Neural progenitor cell (in vitro differentiated cells): Measurements from ENCODE around the gene FBP1. TPM values are rescaled to one million over a fixed set of nuclear protein-coding genes. Genes with fewer than 3 reads are reported as not detected.

Experiments
- DNase-seq: peaks from one replicate; pipeline ENCODE4 v3.0.0-alpha.2; 2016; ENCODE audit warnings: low spot score
- H2AFZ ChIP-seq: fragments of 200-600 bp; sonication (generic); replicated peaks from 2 replicates; pipeline ENCODE4 v1.6.1; 2016; ENCODE audit warnings: antibody characterized with exemption
- H3F3A ChIP-seq: fragments of 200-600 bp; sonication (generic); 2 replicates; pipeline ENCODE4 v1.6.1; 2016; ENCODE audit warnings: antibody characterized with exemption, low read depth
- H3K27ac ChIP-seq: fragments of 200-600 bp; sonication (generic); 2 replicates; pipeline ENCODE4 v1.5.1; 2016; ENCODE audit warnings: mild to moderate bottlenecking
- H3K27me3 ChIP-seq: fragments of 200-600 bp; sonication (generic); 2 replicates; pipeline ENCODE4 v1.6.1; 2016; ENCODE audit warnings: mild to moderate bottlenecking, moderate library complexity
- H3K36me3 ChIP-seq: fragments of 200-600 bp; sonication (generic); 2 replicates; pipeline ENCODE4 v1.5.1; 2016
- H3K4me1 ChIP-seq: fragments of 200-600 bp; sonication (generic); 2 replicates; pipeline ENCODE4 v1.6.1; 2016; ENCODE audit warnings: mixed run types
- H3K4me2 ChIP-seq: fragments of 200-600 bp; sonication (generic); 2 replicates; pipeline ENCODE4 v1.6.1; 2016
- H3K4me3 ChIP-seq: fragments of 200-600 bp; sonication (generic); 2 replicates; pipeline ENCODE4 v1.5.1; 2016
- H3K79me2 ChIP-seq: fragments of 200-600 bp; sonication (generic); 2 replicates; pipeline ENCODE4 v1.6.1; 2016; ENCODE audit warnings: low read depth
- H3K9ac ChIP-seq: fragments of 200-600 bp; sonication (generic); 2 replicates; pipeline ENCODE4 v1.6.1; 2016
- H3K9me3 ChIP-seq: fragments of 200-600 bp; sonication (generic); 2 replicates; pipeline ENCODE4 v1.5.1; 2016; ENCODE audit warnings: low read depth
- H4K20me1 ChIP-seq: fragments of 200-600 bp; sonication (generic); 2 replicates; pipeline ENCODE4 v1.6.1; 2016; ENCODE audit warnings: low read depth
- H3K27ac Mint-ChIP-seq: 3 replicates; pipeline ENCODE4 v1.8.0; 2021; ENCODE audit warnings: mixed read lengths
- H3K27me3 Mint-ChIP-seq: 2 replicates; pipeline ENCODE4 v1.8.0; 2022; ENCODE audit warnings: low read depth, mild to moderate bottlenecking, inconsistent platforms, moderate library complexity, mixed read lengths; ENCODE audit not compliant: insufficient read depth
- H3K36me3 Mint-ChIP-seq: 3 replicates; pipeline ENCODE4 v1.8.0; 2021; ENCODE audit warnings: mixed read lengths
- H3K4me1 Mint-ChIP-seq: 3 replicates; pipeline ENCODE4 v1.8.0; 2021; ENCODE audit warnings: mixed read lengths
- H3K4me3 Mint-ChIP-seq: 3 replicates; pipeline ENCODE4 v1.8.0; 2021; ENCODE audit warnings: mild to moderate bottlenecking, moderate library complexity, mixed read lengths
- H3K9me3 Mint-ChIP-seq: 3 replicates; pipeline ENCODE4 v1.8.0; 2020; ENCODE audit warnings: mixed read lengths
- CTCF ChIP-seq: fragments of 200-600 bp; sonication (generic); IDR thresholded peaks from 2 replicates; pipeline ENCODE4 v1.5.1; 2017; ENCODE audit warnings: antibody characterized with exemption, mild to moderate bottlenecking
- EZH2 ChIP-seq: fragments of 200-600 bp; sonication (generic); IDR thresholded peaks from 2 replicates; pipeline ENCODE4 v1.6.1; 2017; ENCODE audit warnings: antibody characterized with exemption, mild to moderate bottlenecking, moderate library complexity
- EZH2phosphoT487 ChIP-seq: fragments of 200-600 bp; sonication (generic); IDR thresholded peaks from 2 replicates; pipeline ENCODE4 v1.6.1; 2017; ENCODE audit warnings: antibody characterized with exemption
- total RNA-seq: library from RNA; depleted of rRNA; stranded (reverse); fragments of >200 nt; gene quantifications from 2 replicates; pipeline ENCODE4 v1.2.3, GENCODE V29; 2015; ENCODE audit warnings: low replicate concordance

FBP1 gene
- total RNA-seq, 1 donor from 2014 or later: not detected

GRCh38 chr9:94576131-94576530 lies 63.2 kb downstream of the FBP1 start:
- DNase-seq: no peak
- Histone ChIP-seq H3K4me2 (no peak overlapping the region), H3K9ac (no peak overlapping the region), H3K79me2 (no peaks in the 10 kb centered on the region), H3K36me3 (no peaks in the 10 kb centered on the region), H3K4me1 (no peaks in the 10 kb centered on the region), H3K27me3 (no peaks in the 10 kb centered on the region), H3F3A (peaks cover 4% of the 10 kb centered on the region), H4K20me1 (no peaks in the 10 kb centered on the region), H3K9me3 (peaks cover 3% of the 10 kb centered on the region), H3K4me3 (no peak overlapping the region), H2AFZ (no peak overlapping the region), H3K27ac (no peak overlapping the region)
- H3K27ac Mint-ChIP-seq: no peak overlapping the region
- peaks cover 2% of the 10 kb centered on the region for H3K4me1 Mint-ChIP-seq
- no peaks in the 10 kb centered on the region for H3K9me3 Mint-ChIP-seq
- H3K4me3 Mint-ChIP-seq: no peak overlapping the region
- no peaks in the 10 kb centered on the region for H3K36me3 Mint-ChIP-seq
- TF ChIP-seq EZH2phosphoT487 (no peak), EZH2 (no peak), CTCF (no peak)
- H3K27me3 Mint-ChIP-seq: peaks cover 3% of the 10 kb centered on the region

- no peaks in the 10 kb centered on the region for H3F3A ChIP-seq
- DNase-seq: no peak
- no peaks in the 10 kb centered on the region for H3K4me1 ChIP-seq
- no peaks in the 10 kb centered on the region for H3K4me1 Mint-ChIP-seq
- H3K27ac Mint-ChIP-seq: no peak overlapping the region
- peaks cover 2% of the 10 kb centered on the region for H3K36me3 ChIP-seq
- H3K27me3 Mint-ChIP-seq: peaks cover 5% of the 10 kb centered on the region
- no peak overlapping the region for H3K27ac ChIP-seq
- H4K20me1 ChIP-seq: no peaks in the 10 kb centered on the region
- no peak overlapping the region for H2AFZ ChIP-seq
- no peak overlapping the region for H3K9ac ChIP-seq
- H3K4me3 Mint-ChIP-seq: no peak overlapping the region
- peaks cover under 1% of the 10 kb centered on the region for H3K36me3 Mint-ChIP-seq
- no peaks in the 10 kb centered on the region for H3K79me2 ChIP-seq
- no peak overlapping the region for H3K4me2 ChIP-seq
- TF ChIP-seq EZH2 (no peak), EZH2phosphoT487 (no peak), CTCF (no peak)
- H3K27me3 ChIP-seq: no peaks in the 10 kb centered on the region
- no peak overlapping the region for H3K4me3 ChIP-seq
- no peaks in the 10 kb centered on the region for H3K9me3 Mint-ChIP-seq
- no peaks in the 10 kb centered on the region for H3K9me3 ChIP-seq
These were observed 70.2 kb downstream of the FBP1 start for GRCh38 chr9:94568972-94569712.

GRCh38 chr9:94568250-94568889 lies 70.9 kb downstream of the FBP1 start:
- Mint-ChIP-seq H3K4me3 (no peak overlapping the region), H3K27ac (no peak overlapping the region), H3K4me1 (no peaks in the 10 kb centered on the region), H3K36me3 (peaks cover 6% of the 10 kb centered on the region), H3K9me3 (no peaks in the 10 kb centered on the region), H3K27me3 (peaks cover 5% of the 10 kb centered on the region)
- H3K4me3 ChIP-seq: no peak overlapping the region
- TF ChIP-seq CTCF (no peak), EZH2phosphoT487 (no peak), EZH2 (no peak)
- H3K9me3 ChIP-seq: no peaks in the 10 kb centered on the region
- H3K27me3 ChIP-seq: no peaks in the 10 kb centered on the region
- H3K4me1 ChIP-seq: no peaks in the 10 kb centered on the region
- H3K27ac ChIP-seq: no peak overlapping the region
- no peak overlapping the region for H2AFZ ChIP-seq
- DNase-seq: no peak
- no peak overlapping the region for H3K9ac ChIP-seq
- H3K79me2 ChIP-seq: no peaks in the 10 kb centered on the region
- no peaks in the 10 kb centered on the region for H3F3A ChIP-seq
- H3K4me2 ChIP-seq: no peak overlapping the region
- peaks cover 7% of the 10 kb centered on the region for H3K36me3 ChIP-seq
- H4K20me1 ChIP-seq: no peaks in the 10 kb centered on the region
